ENCODE results near the gene UNK. TPM values are rescaled to one million over a fixed set of nuclear protein-coding genes. Genes with fewer than 3 reads are reported as not detected.

The UNK gene
- total RNA-seq, 6 donors from 2014 or later: 22.4 to 97.4 (median 31.4) TPM

DNA sequence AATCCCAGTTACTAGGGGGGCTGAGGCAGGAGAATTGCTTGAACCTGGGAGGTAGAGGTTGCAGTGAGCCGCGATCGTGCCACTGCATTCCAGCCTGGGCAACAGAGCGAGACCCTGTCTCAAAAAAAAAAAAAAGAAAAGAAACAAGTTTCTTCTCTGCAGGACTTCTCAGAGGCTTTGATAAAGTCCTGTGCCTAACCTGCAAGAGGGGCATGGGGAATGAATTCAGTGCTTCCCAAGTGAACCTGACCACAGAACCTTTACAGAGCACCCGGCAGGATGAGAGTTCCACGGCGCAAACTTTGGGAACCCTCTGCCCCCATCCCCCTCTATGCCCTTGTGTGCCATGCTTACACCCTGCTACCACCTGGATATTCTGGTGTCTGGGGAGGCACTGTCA lies 45.4 kb upstream of the UNK start:
- H3K36me3 ChIP-seq: peaks cover 0 to 33% (median 4%) of the 10 kb centered on the region in 4 donors
- TF ChIP-seq, protein P1, sequence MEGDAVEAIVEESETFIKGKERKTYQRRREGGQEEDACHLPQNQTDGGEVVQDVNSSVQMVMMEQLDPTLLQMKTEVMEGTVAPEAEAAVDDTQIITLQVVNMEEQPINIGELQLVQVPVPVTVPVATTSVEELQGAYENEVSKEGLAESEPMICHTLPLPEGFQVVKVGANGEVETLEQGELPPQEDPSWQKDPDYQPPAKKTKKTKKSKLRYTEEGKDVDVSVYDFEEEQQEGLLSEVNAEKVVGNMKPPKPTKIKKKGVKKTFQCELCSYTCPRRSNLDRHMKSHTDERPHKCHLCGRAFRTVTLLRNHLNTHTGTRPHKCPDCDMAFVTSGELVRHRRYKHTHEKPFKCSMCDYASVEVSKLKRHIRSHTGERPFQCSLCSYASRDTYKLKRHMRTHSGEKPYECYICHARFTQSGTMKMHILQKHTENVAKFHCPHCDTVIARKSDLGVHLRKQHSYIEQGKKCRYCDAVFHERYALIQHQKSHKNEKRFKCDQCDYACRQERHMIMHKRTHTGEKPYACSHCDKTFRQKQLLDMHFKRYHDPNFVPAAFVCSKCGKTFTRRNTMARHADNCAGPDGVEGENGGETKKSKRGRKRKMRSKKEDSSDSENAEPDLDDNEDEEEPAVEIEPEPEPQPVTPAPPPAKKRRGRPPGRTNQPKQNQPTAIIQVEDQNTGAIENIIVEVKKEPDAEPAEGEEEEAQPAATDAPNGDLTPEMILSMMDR (IDR thresholded peaks at IDR 0.05): no peak
- TF ChIP-seq POLR2A (IDR thresholded peaks at IDR 0.05) (no peak), POLR2AphosphoS5 (IDR thresholded peaks at IDR 0.05) (no peak), EP300 (IDR thresholded peaks at IDR 0.05) (no peak)
- no peak for DNase-seq
- no peak for ATAC-seq (ENCODE audit: low FRiP score in 2 of 2)
- H3K4me3 ChIP-seq: no peak overlapping the region
- no peak overlapping the region for H3K27ac ChIP-seq
- H3K9me3 ChIP-seq: no peaks in the 10 kb centered on the region
- H3K27me3 ChIP-seq: no peaks in the 10 kb centered on the region
- H3K4me1 ChIP-seq: peaks cover 0 to 11% (median 0%) of the 10 kb centered on the region in 4 donors
- 91 to 95% methylated on average over 7 of the region's 7 CpGs for WGBS, 2 donors

DNA sequence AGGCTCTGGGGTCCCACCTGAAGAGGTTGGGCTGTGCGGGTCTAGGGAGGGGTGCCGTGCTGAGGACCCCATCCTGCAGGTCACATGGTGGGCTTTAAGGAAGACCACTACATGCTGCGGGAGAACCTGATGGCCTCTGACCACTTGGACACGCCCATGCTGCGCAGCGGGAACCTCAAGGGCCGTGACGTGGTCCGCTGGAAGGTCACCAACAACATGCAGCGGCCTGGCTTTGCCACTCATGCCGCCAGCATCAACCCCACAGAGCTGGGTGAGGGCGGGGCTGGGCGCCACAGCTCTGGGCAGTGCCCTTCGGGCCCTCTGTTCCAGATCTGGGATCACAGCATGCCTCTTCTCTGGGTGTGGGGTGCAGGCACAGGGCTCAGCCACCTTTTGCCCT lies 44.8 kb upstream of the UNK start:
- DNase-seq: peak in 1 of 2 donors; percentile 66

DNA sequence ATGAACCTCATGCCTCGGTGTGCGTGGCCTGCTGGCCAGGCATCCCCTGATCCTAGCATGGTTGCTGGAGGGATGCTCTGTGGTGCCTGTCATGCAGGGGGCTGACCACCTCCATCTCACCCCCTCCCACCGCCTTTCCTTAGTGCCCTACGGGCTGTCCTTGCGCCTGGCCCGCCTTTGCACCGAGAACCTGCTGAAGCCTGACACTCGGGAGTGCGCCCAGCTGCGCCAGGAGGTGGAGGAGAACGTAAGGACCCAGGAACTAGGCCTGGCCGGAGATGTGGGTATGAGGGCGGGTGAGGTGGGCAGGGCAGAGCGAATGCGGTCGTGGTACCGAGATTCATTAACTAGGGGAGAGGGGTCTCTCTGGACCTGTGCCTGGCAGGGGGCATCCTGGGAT lies 44.4 kb upstream of the UNK start:
- WGBS, 2 donors: 97 to 100% methylated on average over 4 to 17 of the region's 17 CpGs
- TF ChIP-seq, protein P1 (IDR thresholded peaks at IDR 0.05): no peak
- no peak for TF ChIP-seq POLR2A (IDR thresholded peaks at IDR 0.05)
- TF ChIP-seq EP300 (IDR thresholded peaks at IDR 0.05): no peak
- no peak for TF ChIP-seq POLR2AphosphoS5 (IDR thresholded peaks at IDR 0.05)

More for the DNA sequence above, 44.8 kb upstream of the UNK start:
- Histone ChIP-seq H3K4me1 (peaks cover 0 to 11% (median 0%) of the 10 kb centered on the region in 4 donors), H3K27me3 (no peaks in the 10 kb centered on the region), H3K9me3 (no peaks in the 10 kb centered on the region), H3K36me3 (peaks cover 0 to 35% (median 4%) of the 10 kb centered on the region in 4 donors), H3K4me3 (no peak overlapping the region), H3K27ac (no peak overlapping the region)
- ATAC-seq (ENCODE audit: low FRiP score in 2 of 2): no peak
- WGBS, 2 donors: 80 to 100% methylated on average over 2 to 10 of the region's 14 CpGs
- no peak for TF ChIP-seq POLR2AphosphoS5 (IDR thresholded peaks at IDR 0.05)
- no peak for TF ChIP-seq POLR2A (IDR thresholded peaks at IDR 0.05)
- TF ChIP-seq, protein P1 (IDR thresholded peaks at IDR 0.05): no peak
- TF ChIP-seq EP300 (IDR thresholded peaks at IDR 0.05): no peak

DNA sequence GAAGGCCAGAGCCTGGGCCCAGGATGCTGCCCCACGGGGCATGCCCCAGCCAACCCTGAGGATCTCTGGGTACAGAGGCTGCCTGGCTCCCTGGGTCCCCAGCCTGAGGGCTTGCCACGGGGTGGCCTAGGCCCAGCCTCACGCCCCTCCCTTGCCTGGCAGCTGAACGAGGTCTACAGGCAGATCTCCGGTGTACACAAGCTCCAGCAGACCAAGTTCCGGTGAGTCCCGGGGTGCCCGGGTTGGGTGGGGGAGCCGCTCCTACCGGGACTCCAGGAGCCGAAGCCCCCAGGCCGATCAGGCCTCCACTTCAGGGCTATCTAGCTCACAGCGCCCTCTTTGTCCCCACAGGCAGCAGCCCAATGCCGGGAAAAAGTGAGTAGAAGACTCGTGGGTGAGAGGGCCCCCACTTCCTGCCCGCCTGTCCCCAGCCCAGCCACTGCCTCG lies 44.0 kb upstream of the UNK start:
- no peak overlapping the region for H3K4me3 ChIP-seq
- DNase-seq (peak in 1 of 2 donors; percentile 70), ATAC-seq (ENCODE audit: low FRiP score in 2 of 2) (no peak)
- H3K27me3 ChIP-seq: no peaks in the 10 kb centered on the region
- H3K36me3 ChIP-seq: peaks cover 0 to 32% (median 4%) of the 10 kb centered on the region in 4 donors
- TF ChIP-seq, protein P1 (IDR thresholded peaks at IDR 0.05): no peak
- TF ChIP-seq POLR2AphosphoS5 (IDR thresholded peaks at IDR 0.05): no peak
- TF ChIP-seq EP300 (IDR thresholded peaks at IDR 0.05): no peak
- TF ChIP-seq POLR2A (IDR thresholded peaks at IDR 0.05): no peak
- H3K9me3 ChIP-seq: no peaks in the 10 kb centered on the region
- H3K27ac ChIP-seq: no peak overlapping the region
- peaks cover 0 to 11% (median 0%) of the 10 kb centered on the region in 4 donors for H3K4me1 ChIP-seq
- WGBS, 2 donors: 77 to 83% methylated on average over 5 to 17 of the region's 17 CpGs

More for the DNA sequence above, 44.4 kb upstream of the UNK start:
- Histone ChIP-seq H3K4me3 (no peak overlapping the region), H3K4me1 (peaks cover 0 to 11% (median 0%) of the 10 kb centered on the region in 4 donors), H3K9me3 (no peaks in the 10 kb centered on the region), H3K27ac (no peak overlapping the region), H3K36me3 (peaks cover 0 to 32% (median 4%) of the 10 kb centered on the region in 4 donors), H3K27me3 (no peaks in the 10 kb centered on the region)
- DNase-seq (no peak), ATAC-seq (ENCODE audit: low FRiP score in 2 of 2) (no peak)

DNA sequence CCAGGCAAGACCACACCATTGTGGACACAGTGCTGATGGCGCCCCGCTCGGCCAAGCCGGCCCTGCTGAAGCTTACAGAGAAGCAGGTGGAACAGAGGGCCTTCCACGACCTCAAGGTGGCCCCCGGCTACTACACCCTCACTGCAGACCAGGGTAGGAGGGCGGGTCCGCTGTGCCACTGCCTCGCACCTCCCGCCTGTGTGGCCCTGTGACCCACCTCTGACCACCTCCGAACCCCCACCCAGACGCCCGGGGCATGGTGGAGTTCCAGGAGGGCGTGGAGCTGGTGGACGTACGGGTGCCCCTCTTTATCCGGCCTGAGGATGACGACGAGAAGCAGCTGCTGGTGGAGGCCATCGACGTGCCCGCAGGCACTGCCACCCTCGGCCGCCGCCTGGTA lies 42.3 kb upstream of the UNK start:
- TF ChIP-seq EP300 (IDR thresholded peaks at IDR 0.05) (no peak), POLR2AphosphoS5 (IDR thresholded peaks at IDR 0.05) (no peak), POLR2A (IDR thresholded peaks at IDR 0.05) (no peak)
- TF ChIP-seq, protein P1 (IDR thresholded peaks at IDR 0.05): no peak
- peak in 1 of 2 donors; percentile 20 for ATAC-seq (ENCODE audit: low FRiP score in 2 of 2)

More for the DNA sequence above, 42.3 kb upstream of the UNK start:
- Histone ChIP-seq H3K27ac (no peak overlapping the region), H3K4me1 (peaks cover 0 to 11% (median under 1%) of the 10 kb centered on the region in 4 donors), H3K27me3 (no peaks in the 10 kb centered on the region), H3K36me3 (peaks cover 0 to 15% (median 0%) of the 10 kb centered on the region in 4 donors), H3K9me3 (no peaks in the 10 kb centered on the region), H3K4me3 (no peak overlapping the region)
- WGBS, 2 donors: 90 to 91% methylated on average over 2 to 25 of the region's 25 CpGs
- peak in 1 of 2 donors; percentile 63 for DNase-seq

Data from upper lobe of left lung (tissue), 6 donors.